Psoas muscle (tissue), 8 donors: ENCODE results near the gene PLET1. TPM values are rescaled to one million over a fixed set of nuclear protein-coding genes. Genes with fewer than 3 reads are reported as not detected.
"Not testable (repeated sequence)": the region's sequence is repeated elsewhere in the genome, so short reads cannot be mapped to it uniquely, and the experiment has no call there.

Source experiments
- ATAC-seq, 4 donors: fragments of 200-7000 bp; cut with Tn5 transposase; one replicate each; pipeline ENCODE4 v1.9.1; 2020; ENCODE audit warnings: moderate library complexity in 3 of 4, mild to moderate bottlenecking in 2 of 4
- DNase-seq, 2 donors: peaks; one replicate each; pipeline ENCODE4 v3.0.0-alpha.2; 2020
- H3K27ac ChIP-seq: fragments of 200-600 bp; one replicate; pipeline ENCODE4 v1.8.0; 2022
- H3K27me3 ChIP-seq, 3 donors: fragments of 200-600 bp in 1 of 3; one replicate each; pipeline versions ENCODE4 v1.6.1 to v1.8.0; 2013 to 2022; ENCODE audit warnings: low read length in 2 of 3, mild to moderate bottlenecking in 2 of 3, moderate library complexity in 1 of 3; ENCODE audit not compliant: insufficient read depth in 3 of 3
- H3K36me3 ChIP-seq, 2 donors: fragments of 200-600 bp in 1 of 2; one replicate each; pipeline versions ENCODE4 v1.6.1 to v1.8.0; 2013 to 2022; ENCODE audit warnings: low read depth in 1 of 2, mild to moderate bottlenecking in 1 of 2, moderate library complexity in 1 of 2; ENCODE audit not compliant: insufficient read depth in 1 of 2
- H3K4me1 ChIP-seq: fragments of 200-600 bp; one replicate; pipeline ENCODE4 v1.8.0; 2022
- H3K4me3 ChIP-seq: fragments of 200-600 bp; one replicate; pipeline ENCODE4 v1.8.0; 2022; ENCODE audit warnings: mild to moderate bottlenecking
- H3K9me3 ChIP-seq: fragments of 200-600 bp; one replicate; pipeline ENCODE4 v1.8.0; 2022
- CTCF ChIP-seq: fragments of 200-600 bp; IDR thresholded peaks from one replicate; pipeline ENCODE4 v1.8.0; 2022; ENCODE audit warnings: antibody characterized with exemption
- WGBS, 3 donors: extraction: QIAGEN DNeasy Blood & Tissue Kit; methylation state at CpG; one replicate each; pipeline versions ENCODE4 v1.1.6 to v1.1.7; 2013; 5-methylcytosine and 5-hydroxymethylcytosine counted together
- intact Hi-C, 2 donors: fragments of 100-400 bp; cut with DNase I; formaldehyde crosslinking; loops; one replicate each; pipeline versions ENCODE4 v1.11.0 to v1.14.2; 2022
- polyA plus RNA-seq, 3 donors: library from polyadenylated mRNA; stranded (reverse); fragments of 200-250 nt; gene quantifications; one replicate each; pipeline ENCODE4 v1.2.3, GENCODE V29; 2013
- total RNA-seq, 4 donors: library from RNA; stranded (reverse); fragmentation: NEBNext Ultra II Directional in 2 of 4; extraction: Animal tissue kit (Norgen Biotek cat#: 25700) in 2 of 4; gene quantifications; one replicate each; pipeline versions ENCODE4 v1.2.1 to v1.2.4, GENCODE V29; 2021 to 2023
- donor health status: healthy with polysubstance abuse.
- donor health status: DM: no; HTN: no; CAD: no; lungs with moderate emphysema.
- donor health status: Bipolar disorder and iron deficiency.
- donor health status: healthy.
- donor health status: DM: yes; HTN: yes; CAD: no.
- donor health status: DM: no; HTN: no; CAD: no.
- donor health status: DM: no; HTN: no; CAD: no.
- donor health status: DM: yes; HTN: yes; CAD: no.

The PLET1 gene
- total and polyA plus RNA-seq, 7 donors = not detected

- no peaks in the 10 kb centered on the region for H3K27me3 ChIP-seq
- TF ChIP-seq CTCF = no peak
- peaks cover 0 to 52% of the 10 kb centered on the region in 2 donors for H3K36me3 ChIP-seq
- no peak overlapping the region for H3K4me3 ChIP-seq
- intact Hi-C loops = no loop called here
- no peaks in the 10 kb centered on the region for H3K9me3 ChIP-seq
- 94 to 97% (median 95%) methylated on average over 21 to 23 of the region's 23 CpGs for WGBS, 3 donors
- H3K4me1 ChIP-seq = no peaks in the 10 kb centered on the region
- H3K27ac ChIP-seq = no peak overlapping the region
- DNase-seq (no peak), ATAC-seq (no peak)
Measured at GRCh38 chr11:112206071-112206470, 54.6 kb downstream of the PLET1 start.

GRCh38 chr11:112200252-112200651 is 60.4 kb downstream of the PLET1 start:
- ATAC-seq (no peak), DNase-seq (no peak)
- WGBS, 3 donors = 33 to 55% (median 33%) methylated on average over 2 of the region's 2 CpGs
- Histone ChIP-seq H3K27me3 (no peaks in the 10 kb centered on the region), H3K27ac (no peak overlapping the region), H3K4me1 (no peaks in the 10 kb centered on the region), H3K36me3 (peaks cover 0 to 78% of the 10 kb centered on the region in 2 donors), H3K4me3 (no peak overlapping the region), H3K9me3 (no peaks in the 10 kb centered on the region)
- TF ChIP-seq CTCF = no peak
- intact Hi-C loops = no loop called here

DNA sequence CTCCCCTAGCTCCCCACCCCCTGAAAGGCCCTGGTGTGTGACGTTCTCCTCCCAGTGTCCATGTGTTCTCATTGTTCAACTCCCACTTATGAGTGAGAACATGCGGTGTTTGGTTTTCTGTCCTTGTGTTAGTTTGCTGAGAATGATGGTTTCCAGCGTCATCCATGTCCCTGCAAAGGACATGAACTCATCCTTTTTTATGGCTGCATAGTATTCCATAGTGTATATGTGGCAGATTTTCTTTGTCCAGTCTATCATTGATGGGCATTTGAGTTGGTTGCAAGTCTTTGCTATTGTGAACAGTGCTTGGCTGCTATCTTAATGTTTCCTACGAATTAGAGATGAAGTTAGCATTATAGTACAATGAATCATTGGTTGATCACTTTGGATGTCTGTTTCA is 61.6 kb downstream of the PLET1 start:
- H3K27ac ChIP-seq, H3K4me3 ChIP-seq, intact Hi-C loops, H3K4me1 ChIP-seq, H3K27me3 ChIP-seq, ATAC-seq, DNase-seq, H3K9me3 ChIP-seq: not testable (repeated sequence)
- peaks cover 0 to 69% of the 10 kb centered on the region in 2 donors for H3K36me3 ChIP-seq
- WGBS, 3 donors = 79 to 82% (median 81%) methylated on average over 4 of the region's 4 CpGs

Other genes starting within 250 kb of the PLET1 start
- 100 to 1,000 TPM in 1 of 4 donors, 10 to 100 TPM in 3; 61.2 to 167 (median 87.7) TPM for gene DLAT, start 235.5 kb downstream of the PLET1 start, total RNA-seq
- 10 to 100 TPM; 49.8 to 96.8 (median 56.7) TPM for gene DLAT, start 235.5 kb downstream of the PLET1 start, polyA plus RNA-seq
- gene PIH1D2, start 186.8 kb downstream of the PLET1 start, total RNA-seq = 1 to 10 TPM in 2 of 4 donors, under 1 TPM in 2; 0.49 to 1.3 (median 0.97) TPM
- gene PIH1D2, start 186.8 kb downstream of the PLET1 start, polyA plus RNA-seq = 1 to 10 TPM; 1.2 to 3.0 (median 1.8) TPM
- 10 to 100 TPM in 2 of 4 donors, 1 to 10 TPM in 2; 9.3 to 13.8 (median 10.8) TPM for gene NKAPD1, start 186.6 kb downstream of the PLET1 start, total RNA-seq
- 10 to 100 TPM in 1 of 3 donors, 1 to 10 TPM in 2; 8.5 to 21.6 (median 9.0) TPM for gene NKAPD1, start 186.6 kb downstream of the PLET1 start, polyA plus RNA-seq
- 100 to 1,000 TPM in 1 of 4 donors, 10 to 100 TPM in 3; 86.6 to 105 (median 90.6) TPM for gene TIMM8B, start 174.1 kb downstream of the PLET1 start, total RNA-seq
- 100 to 1,000 TPM in 2 of 3 donors, 10 to 100 TPM in 1; 84.3 to 152 (median 120) TPM for gene TIMM8B, start 174.1 kb downstream of the PLET1 start, polyA plus RNA-seq
- 100 to 1,000 TPM; 168 to 264 (median 192) TPM for gene SDHD, start 174.0 kb downstream of the PLET1 start, total RNA-seq
- 100 to 1,000 TPM; 219 to 256 (median 234) TPM for gene SDHD, start 174.0 kb downstream of the PLET1 start, polyA plus RNA-seq
- gene IL18, start 96.8 kb downstream of the PLET1 start, total RNA-seq = 10 to 100 TPM in 2 of 4 donors, 1 to 10 TPM in 2; 3.0 to 66.4 (median 10.4) TPM
- gene IL18, start 96.8 kb downstream of the PLET1 start, polyA plus RNA-seq = 10 to 100 TPM in 1 of 3 donors, 1 to 10 TPM in 1, under 1 TPM in 1; 0.86 to 13.0 (median 1.2) TPM
- gene TEX12, start 93.5 kb downstream of the PLET1 start, total RNA-seq = under 1 TPM in 1 of 4 donors, not detected in 3; 0.48 TPM
- under 1 TPM; 0.28 to 0.35 (median 0.33) TPM for gene TEX12, start 93.5 kb downstream of the PLET1 start, polyA plus RNA-seq
- gene BCO2, start 85.3 kb downstream of the PLET1 start, total RNA-seq = 10 to 100 TPM in 2 of 4 donors, 1 to 10 TPM in 2; 4.7 to 42.4 (median 19.2) TPM
- gene BCO2, start 85.3 kb downstream of the PLET1 start, polyA plus RNA-seq = 1 to 10 TPM; 3.5 to 5.7 (median 5.2) TPM
- gene PTS, start 34.4 kb downstream of the PLET1 start, total RNA-seq = 10 to 100 TPM; 26.5 to 47.8 (median 43.7) TPM
- gene PTS, start 34.4 kb downstream of the PLET1 start, polyA plus RNA-seq = 10 to 100 TPM; 59.0 to 83.6 (median 71.6) TPM